ENCODE measurements around the gene ZNF594. TPM values are rescaled to one million over a fixed set of nuclear protein-coding genes. Genes with fewer than 3 reads are reported as not detected.
A peak's percentile ranks its signal among the peaks of the same experiment; 100 is the strongest.
"Not testable (repeated sequence)": the region's sequence is repeated elsewhere in the genome, so short reads cannot be mapped to it uniquely, and the experiment has no call there.

Gene ZNF594
- total and polyA plus RNA-seq, 2 donors (not counting 3 experiments of a cell fraction or from before 2014, with no cell fraction given): 1.2 to 5.8 TPM

DNA sequence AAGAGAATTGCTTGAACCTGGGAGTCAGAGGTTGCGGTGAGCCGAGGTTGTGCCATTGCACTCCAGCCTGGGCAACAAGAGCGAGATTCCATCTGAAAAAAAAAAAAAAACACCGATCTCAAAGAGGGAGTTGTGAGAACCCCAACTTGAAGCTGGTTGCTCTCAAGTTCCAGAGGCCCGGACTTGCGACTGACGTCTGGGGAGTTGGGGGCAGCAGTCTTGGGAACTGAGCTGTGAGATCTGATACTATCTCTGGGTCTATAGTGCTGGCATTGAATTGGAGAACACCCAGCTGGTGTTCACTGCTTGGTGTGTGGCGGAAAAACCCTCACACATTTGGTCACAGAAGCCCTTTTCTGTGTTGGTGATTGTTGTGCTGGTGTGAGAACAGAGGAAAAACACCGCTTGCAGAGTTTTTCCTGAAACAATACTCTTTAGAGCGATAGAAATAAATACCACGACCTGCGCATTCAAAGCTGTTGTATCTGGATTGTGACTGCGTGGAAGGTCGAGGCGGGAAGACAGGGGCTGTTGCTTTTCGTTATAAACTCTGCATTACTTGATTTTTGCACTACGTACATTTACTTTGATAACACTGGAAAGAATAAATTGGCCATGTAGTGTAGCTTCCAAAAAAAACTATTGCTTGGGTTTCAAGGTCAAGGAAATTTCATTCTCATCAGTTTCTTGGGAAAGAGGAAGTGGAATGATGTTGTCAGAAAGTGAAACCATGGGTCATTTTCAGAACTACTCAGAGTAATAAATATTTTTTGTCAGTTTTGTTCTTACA lies 34.2 kb upstream of the ZNF594 start:
- Histone ChIP-seq H3K27ac (ENCODE audit: insufficient read depth, low read depth, low read length) (no peak overlapping the region), H4K20me1 (replicated peaks; ENCODE audit: control insufficient read depth, extremely low read depth, insufficient read depth, low read length) (no peaks in the 10 kb centered on the region), H3K4me3 (replicated peaks in 1 of 3; ENCODE audit: insufficient read depth in 1 of 3, low read depth in 1 of 3, low read length in 3 of 3) (peak overlapping the region in 1 of 3 experiments; percentile 42), H3K27me3 (ENCODE audit: control insufficient read depth in 2 of 2, insufficient read depth in 2 of 2, low read length in 2 of 2) (no peaks in the 10 kb centered on the region), H3K4me1 (ENCODE audit: control insufficient read depth, extremely low read depth, insufficient read depth, low read length) (no peaks in the 10 kb centered on the region), H3K9ac (replicated peaks; ENCODE audit: extremely low read depth, insufficient read depth, low read length) (no peak overlapping the region), H3K9me3 (replicated peaks; ENCODE audit: control insufficient read depth, insufficient read depth, low read length) (no peaks in the 10 kb centered on the region), H3K36me3 (ENCODE audit: control insufficient read depth in 2 of 2, extremely low read depth in 1 of 2, insufficient read depth in 2 of 2, low read length in 2 of 2) (no peaks in the 10 kb centered on the region), H3K79me2 (ENCODE audit: control insufficient read depth, insufficient read depth, low read length) (no peaks in the 10 kb centered on the region), H3K4me2 (ENCODE audit: insufficient read depth, low read length) (peak overlapping the region; percentile 48), H2AFZ (ENCODE audit: low read depth, low read length) (peak overlapping the region; percentile 61), H3K9me1 (replicated peaks; ENCODE audit: control insufficient read depth, extremely low read depth, insufficient read depth, low read length) (no peaks in the 10 kb centered on the region)
- peak; percentile 38 for FAIRE-seq
- peak; percentile 62 for DNase-seq (ENCODE audit: low read depth, low spot score)
- no TSS peak for BruUV-seq (replicated peaks)
- dilution Hi-C loops (cut with MboI; ENCODE audit: extremely low pct_ligation_motif_present, low sequenced_read_pairs): no loop called here
- POLR2A ChIA-PET: no interaction called here
- intact Hi-C loops (cut with micrococcal nuclease): no loop called here
- TF ChIP-seq FOS (IDR thresholded peaks at IDR 0.05; ENCODE audit: borderline replicate concordance, insufficient read depth, low read length): no peak
- no peak for TF ChIP-seq EZH2 (IDR thresholded peaks at IDR 0.05; ENCODE audit: borderline replicate concordance, low read depth, low read length, severe bottlenecking)
- no peak for TF ChIP-seq POLR2A (IDR thresholded peaks at IDR 0.05; ENCODE audit: low read depth, low read length)
- no peak for TF ChIP-seq GATA2 (IDR thresholded peaks at IDR 0.05; ENCODE audit: insufficient read depth, insufficient read length, low read depth, low read length)
- no peak for TF ChIP-seq JUN (IDR thresholded peaks at IDR 0.05; ENCODE audit: borderline replicate concordance, insufficient read depth, insufficient read length, low read depth)
- TF ChIP-seq, protein P1, sequence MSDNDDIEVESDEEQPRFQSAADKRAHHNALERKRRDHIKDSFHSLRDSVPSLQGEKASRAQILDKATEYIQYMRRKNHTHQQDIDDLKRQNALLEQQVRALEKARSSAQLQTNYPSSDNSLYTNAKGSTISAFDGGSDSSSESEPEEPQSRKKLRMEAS (IDR thresholded peaks at IDR 0.05; ENCODE audit: insufficient read depth, insufficient read length): no peak
- no peak for TF ChIP-seq POLR2AphosphoS5 (IDR thresholded peaks at IDR 0.05; ENCODE audit: insufficient read depth, low read depth, low read length)
- no peak for TF ChIP-seq MYC (IDR thresholded peaks at IDR 0.05; ENCODE audit: low read depth, low read length)
- TF ChIP-seq, protein P2, sequence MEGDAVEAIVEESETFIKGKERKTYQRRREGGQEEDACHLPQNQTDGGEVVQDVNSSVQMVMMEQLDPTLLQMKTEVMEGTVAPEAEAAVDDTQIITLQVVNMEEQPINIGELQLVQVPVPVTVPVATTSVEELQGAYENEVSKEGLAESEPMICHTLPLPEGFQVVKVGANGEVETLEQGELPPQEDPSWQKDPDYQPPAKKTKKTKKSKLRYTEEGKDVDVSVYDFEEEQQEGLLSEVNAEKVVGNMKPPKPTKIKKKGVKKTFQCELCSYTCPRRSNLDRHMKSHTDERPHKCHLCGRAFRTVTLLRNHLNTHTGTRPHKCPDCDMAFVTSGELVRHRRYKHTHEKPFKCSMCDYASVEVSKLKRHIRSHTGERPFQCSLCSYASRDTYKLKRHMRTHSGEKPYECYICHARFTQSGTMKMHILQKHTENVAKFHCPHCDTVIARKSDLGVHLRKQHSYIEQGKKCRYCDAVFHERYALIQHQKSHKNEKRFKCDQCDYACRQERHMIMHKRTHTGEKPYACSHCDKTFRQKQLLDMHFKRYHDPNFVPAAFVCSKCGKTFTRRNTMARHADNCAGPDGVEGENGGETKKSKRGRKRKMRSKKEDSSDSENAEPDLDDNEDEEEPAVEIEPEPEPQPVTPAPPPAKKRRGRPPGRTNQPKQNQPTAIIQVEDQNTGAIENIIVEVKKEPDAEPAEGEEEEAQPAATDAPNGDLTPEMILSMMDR (IDR thresholded peaks at IDR 0.05; ENCODE audit: extremely low read depth in 1 of 2, insufficient read depth in 1 of 2, low read depth in 1 of 2, low read length in 2 of 2): no peak
- CTCF ChIA-PET: interaction anchor here (0.7 to 1.4 kb wide), 5 partner anchors 9 to 22 kb away, joined by 3 to 4 read pairs (median 3); no protein-coding TSS in a partner anchor

DNA sequence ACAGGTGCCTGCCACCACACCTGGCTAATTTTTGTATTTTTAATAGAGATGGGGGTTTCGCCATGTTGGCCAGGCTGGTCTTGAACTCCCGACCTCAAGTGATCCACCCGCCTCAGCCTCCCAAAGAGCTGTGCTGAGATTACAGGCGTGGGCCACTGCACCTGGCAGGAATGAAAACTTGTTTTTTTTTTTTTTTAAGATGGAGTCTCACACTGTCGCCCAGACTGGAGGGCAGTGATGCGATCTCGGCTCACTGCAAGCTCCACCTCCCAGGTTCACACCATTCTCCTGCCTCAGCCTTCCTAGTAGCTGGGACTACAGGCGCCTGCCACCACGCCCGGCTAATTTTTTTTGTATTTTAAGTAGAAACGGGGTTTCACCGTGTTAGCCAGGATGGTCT lies 30.2 kb upstream of the ZNF594 start:
- H3K36me3 ChIP-seq (ENCODE audit: control insufficient read depth in 2 of 2, extremely low read depth in 1 of 2, insufficient read depth in 2 of 2, low read length in 2 of 2); POLR2A ChIA-PET; DNase-seq (ENCODE audit: low read depth, low spot score); H2AFZ ChIP-seq (ENCODE audit: low read depth, low read length); H3K4me1 ChIP-seq (ENCODE audit: control insufficient read depth, extremely low read depth, insufficient read depth, low read length); intact Hi-C loops (cut with micrococcal nuclease); H3K9me3 ChIP-seq (replicated peaks; ENCODE audit: control insufficient read depth, insufficient read depth, low read length); H3K27me3 ChIP-seq (ENCODE audit: control insufficient read depth in 2 of 2, insufficient read depth in 2 of 2, low read length in 2 of 2); H3K79me2 ChIP-seq (ENCODE audit: control insufficient read depth, insufficient read depth, low read length); H3K9me1 ChIP-seq (replicated peaks; ENCODE audit: control insufficient read depth, extremely low read depth, insufficient read depth, low read length); dilution Hi-C loops (cut with MboI; ENCODE audit: extremely low pct_ligation_motif_present, low sequenced_read_pairs); CTCF ChIA-PET; H3K27ac ChIP-seq (ENCODE audit: insufficient read depth, low read depth, low read length); H3K9ac ChIP-seq (replicated peaks; ENCODE audit: extremely low read depth, insufficient read depth, low read length); FAIRE-seq; H4K20me1 ChIP-seq (replicated peaks; ENCODE audit: control insufficient read depth, extremely low read depth, insufficient read depth, low read length); H3K4me2 ChIP-seq (ENCODE audit: insufficient read depth, low read length); BruUV-seq (replicated peaks); H3K4me3 ChIP-seq (replicated peaks in 1 of 3; ENCODE audit: insufficient read depth in 1 of 3, low read depth in 1 of 3, low read length in 3 of 3): not testable (repeated sequence)

All from endothelial cell of umbilical vein (primary cell).